HCT116 (cell line): Measurements from ENCODE around the gene ARL4A. TPM values are rescaled to one million over a fixed set of nuclear protein-coding genes. Genes with fewer than 3 reads are reported as not detected.

Experiments
- ATAC-seq: fragments of 200-7000 bp; cut with Tn5 transposase; 2 replicates; pipeline ENCODE4 v1.9.1; 2020; ENCODE audit warnings: mild to moderate bottlenecking, moderate library complexity
- BruUV-seq: library from RNA; stranded (reverse); fragments of 400-500 nt; replicated peaks from 2 replicates; lab custom pipeline; 2021; lab: Mats Ljungman, UMichigan
- CTCF ChIA-PET: fragments of 300-600 bp; sonication (Branson Sonifier 250); formaldehyde crosslinking; loops from one replicate; lab custom pipeline; 2021; ENCODE audit warnings: antibody characterized with exemption; lab: Charles Lee
- POLR2A ChIA-PET: fragments of 300-600, 350-600 bp; sonication (Branson Sonifier 250); formaldehyde crosslinking; loops from one replicate; lab custom pipeline; 2021; ENCODE audit warnings: antibody characterized with exemption; lab: Charles Lee
- RAD21 ChIA-PET, 2 experiments: fragments of 300-600 bp; sonication (Branson Sonifier 250); formaldehyde crosslinking; loops; one replicate each; lab custom pipeline; 2023; ENCODE audit warnings: low total read pairs in 2 of 2; ENCODE audit not compliant: uncharacterized antibody in 2 of 2, unreplicated experiment in 2 of 2, low non-redundant PET in 1 of 2; lab: Charles Lee
- DNase-seq: peaks from one replicate; pipeline ENCODE4 v3.0.0-alpha.2; 2010; ENCODE audit warnings: low read depth, low spot score
- H2AFZ ChIP-seq: fragments of 200-600 bp; shearing (Covaris generic), sonication (generic); 2 replicates; pipeline ENCODE4 v1.6.1; 2017; ENCODE audit warnings: low read depth, mixed run types, mixed read lengths, antibody characterized with exemption, low read length; ENCODE audit not compliant: poor library complexity, severe bottlenecking
- H3K27ac ChIP-seq: 2 replicates; pipeline ENCODE4 v1.5.1; 2012; ENCODE audit warnings: low read depth, low read length
- H3K27me3 ChIP-seq: fragments of 200-600 bp; sonication (generic); 2 replicates; pipeline ENCODE4 v1.6.1; 2016; ENCODE audit warnings: mixed run types, low read length, mixed read lengths; ENCODE audit not compliant: insufficient read depth
- H3K36me3 ChIP-seq, 2 experiments: fragments of 200-500 bp in 1 of 2; fragments of 200-600 bp in 1 of 2; sonication (Bioruptor generic) in 1 of 2; sonication (generic) in 1 of 2; 2 replicates each; pipeline versions ENCODE4 v1.5.1 to v1.6.1; 2014 to 2016; ENCODE audit warnings: low read length in 2 of 2, inconsistent platforms in 1 of 2, mixed read lengths in 1 of 2, mixed run types in 1 of 2; ENCODE audit not compliant: insufficient read depth in 2 of 2, control insufficient read depth in 1 of 2
- H3K4me1 ChIP-seq, 2 experiments: fragments of 200-600 bp in 1 of 2; sonication (generic) in 1 of 2; 2 replicates each; pipeline versions ENCODE4 v1.5.1 to v1.6.1; 2012 to 2017; ENCODE audit warnings: low read length in 2 of 2, inconsistent platforms in 1 of 2, mild to moderate bottlenecking in 1 of 2, mixed read lengths in 1 of 2, mixed run types in 1 of 2, moderate library complexity in 1 of 2; ENCODE audit not compliant: insufficient read depth in 2 of 2, control insufficient read depth in 1 of 2
- H3K4me2 ChIP-seq: fragments of 200-600 bp; sonication (generic); 2 replicates; pipeline ENCODE4 v1.6.1; 2017; ENCODE audit warnings: mixed run types, low read length, mixed read lengths
- H3K4me3 ChIP-seq, 2 experiments: fragments of 200-600 bp in 1 of 2; sonication (generic) in 1 of 2; replicated peaks in 1 of 2; 2 replicates each; pipeline ENCODE4 v1.5.1; 2011 to 2016; ENCODE audit warnings: low read length in 2 of 2, control low read depth in 1 of 2, low read depth in 1 of 2, mild to moderate bottlenecking in 1 of 2, mixed read lengths in 1 of 2, mixed run types in 1 of 2
- H3K79me2 ChIP-seq: fragments of 200-600 bp; sonication (generic); 2 replicates; pipeline ENCODE4 v1.6.1; 2017; ENCODE audit warnings: mild to moderate bottlenecking, mixed run types, low read length, moderate library complexity, mixed read lengths; ENCODE audit not compliant: insufficient read depth
- H3K9ac ChIP-seq: fragments of 200-600 bp; sonication (generic); 2 replicates; pipeline ENCODE4 v1.6.1; 2016; ENCODE audit warnings: low read length, mixed read lengths
- H3K9me2 ChIP-seq: fragments of 200-600 bp; sonication (generic), shearing (Covaris generic); 2 replicates; pipeline ENCODE4 v1.6.1; 2017; ENCODE audit warnings: mixed run types, mild to moderate bottlenecking, moderate library complexity; ENCODE audit not compliant: insufficient read depth
- H3K9me3 ChIP-seq, 2 experiments: fragments of 200-500 bp in 1 of 2; fragments of 200-600 bp in 1 of 2; sonication (Bioruptor generic) in 1 of 2; sonication (generic) in 1 of 2; 2 replicates each; pipeline ENCODE4 v1.6.1; 2014 to 2017; ENCODE audit warnings: low read length in 2 of 2, mixed read lengths in 2 of 2, inconsistent platforms in 1 of 2, low read depth in 1 of 2, mild to moderate bottlenecking in 1 of 2, mixed run types in 1 of 2, moderate library complexity in 1 of 2; ENCODE audit not compliant: control insufficient read depth in 1 of 2, insufficient read depth in 1 of 2
- H4K20me1 ChIP-seq: fragments of 200-600 bp; sonication (generic), shearing (Covaris generic); 2 replicates; pipeline ENCODE4 v1.6.1; 2017; ENCODE audit warnings: mixed run types, mild to moderate bottlenecking, moderate library complexity; ENCODE audit not compliant: insufficient read depth
- ATF3 ChIP-seq: IDR thresholded peaks from 2 replicates; pipeline ENCODE4 v1.6.1; 2012
- CBX3 ChIP-seq: IDR thresholded peaks from 2 replicates; pipeline ENCODE4 v1.6.1; 2012; ENCODE audit warnings: low read depth
- CTCF ChIP-seq, 3 experiments: fragments of 200-600 bp in 1 of 3; sonication (generic) in 1 of 3; IDR thresholded peaks in 2 of 3; conservative IDR thresholded peaks in 1 of 3; 2 replicates each; pipeline ENCODE4 v1.5.1; 2012 to 2017; ENCODE audit warnings: low read depth in 2 of 3, low read length in 2 of 3, antibody characterized with exemption in 1 of 3, borderline replicate concordance in 1 of 3, control low read depth in 1 of 3, mild to moderate bottlenecking in 1 of 3, mixed read lengths in 1 of 3, mixed run types in 1 of 3, moderate library complexity in 1 of 3; ENCODE audit not compliant: insufficient read depth in 1 of 3
- EGR1 ChIP-seq: IDR thresholded peaks from 2 replicates; pipeline ENCODE4 v1.6.1; 2012; ENCODE audit warnings: low read depth
- ELF1 ChIP-seq: IDR thresholded peaks from 2 replicates; pipeline ENCODE4 v1.6.1; 2012; ENCODE audit warnings: low read depth, borderline replicate concordance
- EZH2 ChIP-seq: fragments of 200-600 bp; sonication (generic); IDR thresholded peaks from 2 replicates; pipeline ENCODE4 v1.6.1; 2017; ENCODE audit warnings: antibody characterized with exemption, mixed run types
- EZH2phosphoT487 ChIP-seq: fragments of 200-600 bp; IDR thresholded peaks from 2 replicates; pipeline ENCODE4 v1.6.1; 2018; ENCODE audit warnings: antibody characterized with exemption, borderline replicate concordance
- FOSL1 ChIP-seq: IDR thresholded peaks from 2 replicates; pipeline ENCODE4 v1.6.1; 2012; ENCODE audit warnings: low read depth
- JUND ChIP-seq: IDR thresholded peaks from 2 replicates; pipeline ENCODE4 v1.6.1; 2012
- MAX ChIP-seq: IDR thresholded peaks from 2 replicates; pipeline ENCODE4 v1.6.1; 2012
- POLR2A ChIP-seq: IDR thresholded peaks from 2 replicates; pipeline ENCODE4 v1.7.0; 2011; ENCODE audit warnings: borderline replicate concordance; ENCODE audit not compliant: insufficient read depth, insufficient read length; ENCODE audit errors: extremely low read depth
- POLR2AphosphoS5 ChIP-seq: IDR thresholded peaks from 2 replicates; pipeline ENCODE4 v1.6.1; 2011; ENCODE audit warnings: mild to moderate bottlenecking, low read depth, low read length, moderate library complexity
- RAD21 ChIP-seq: IDR thresholded peaks from 2 replicates; pipeline ENCODE4 v1.6.1; 2012; ENCODE audit warnings: low read depth, mild to moderate bottlenecking
- SIN3A ChIP-seq: IDR thresholded peaks from 2 replicates; pipeline ENCODE4 v1.6.1; 2012; ENCODE audit warnings: low read depth
- SP1 ChIP-seq: IDR thresholded peaks from 2 replicates; pipeline ENCODE4 v1.6.1; 2012; ENCODE audit warnings: low read depth
- SRF ChIP-seq: IDR thresholded peaks from 2 replicates; pipeline ENCODE4 v1.6.1; 2012; ENCODE audit warnings: low read depth
- TCF7L2 ChIP-seq: IDR thresholded peaks from 2 replicates; pipeline ENCODE4 v1.7.0; 2011; ENCODE audit warnings: borderline replicate concordance, inconsistent platforms; ENCODE audit not compliant: insufficient read depth, insufficient read length; ENCODE audit errors: extremely low read depth
- YY1 ChIP-seq: IDR thresholded peaks from 2 replicates; pipeline ENCODE4 v1.6.1; 2011; ENCODE audit warnings: low read length, low read depth, moderate library complexity, mild to moderate bottlenecking; ENCODE audit not compliant: insufficient replicate concordance; ENCODE audit errors: extremely low read depth
- ZFX ChIP-seq: fragments of 450-650 bp; IDR thresholded peaks from 2 replicates; pipeline ENCODE4 v1.6.1; 2017
- intact Hi-C: fragments of 100-400 bp; cut with micrococcal nuclease; formaldehyde crosslinking; loops from 2 replicates; pipeline ENCODE4 v1.10.0; 2022
- total RNA-seq: library from RNA; stranded (reverse); gene quantifications from one replicate; pipeline ENCODE4 v1.2.1, GENCODE V29; 2021; ENCODE audit not compliant: unreplicated experiment

Gene ARL4A
- total RNA-seq, 1 experiment from 2014 or later = 44.6 TPM

GRCh38 chr7:12642508-12642907, 44.9 kb upstream of the ARL4A start:
- Histone ChIP-seq H3K9me2 (no peaks in the 10 kb centered on the region), H3K9ac (no peak overlapping the region), H2AFZ (peak overlapping the region; percentile 39), H3K4me3 (no peak overlapping the region), H3K27ac (no peak overlapping the region), H3K36me3 (no peaks in the 10 kb centered on the region), H3K4me1 (peaks cover 0 to 22% of the 10 kb centered on the region in 2 experiments; a peak in 3 of 4 replicates), H4K20me1 (no peaks in the 10 kb centered on the region), H3K9me3 (no peaks in the 10 kb centered on the region), H3K79me2 (no peaks in the 10 kb centered on the region), H3K27me3 (no peaks in the 10 kb centered on the region), H3K4me2 (no peak overlapping the region)
- POLR2A ChIA-PET = no interaction called here
- TF ChIP-seq CTCF (IDR thresholded peaks at IDR 0.05 in 2 of 3, conservative IDR thresholded peaks at IDR 0.05 in 1 of 3; ENCODE audit: borderline replicate concordance in 1 of 3, insufficient read depth in 1 of 3, low read depth in 2 of 3, low read length in 2 of 3) (no peak), TCF7L2 (no peak), YY1 (no peak), ELF1 (no peak), SRF (no peak), MAX (no peak), JUND (no peak), RAD21 (no peak), SP1 (no peak), POLR2AphosphoS5 (no peak), ATF3 (no peak), CBX3 (no peak), EZH2phosphoT487 (no peak), FOSL1 (no peak), SIN3A (no peak), EZH2 (no peak), ZFX (no peak), EGR1 (no peak), POLR2A (no peak)
- RAD21 ChIA-PET = no interaction called here
- intact Hi-C loops = loop anchor here (5.0 kb wide), 1 partner anchor 475 kb away; no protein-coding TSS in a partner anchor
- no TSS peak for BruUV-seq
- no peak for ATAC-seq
- CTCF ChIA-PET = no interaction called here
- DNase-seq = no peak
